Lower leg skin (tissue), 4 donors: ENCODE measurements around the gene RAPGEF4. TPM values are rescaled to one million over a fixed set of nuclear protein-coding genes. Genes with fewer than 3 reads are reported as not detected.

Experiments used
- DNase-seq, 2 donors: peaks; one replicate each; pipeline ENCODE4 v3.0.0-alpha.2; 2019; ENCODE audit warnings: low spot score in 2 of 2
- H3K4me3 ChIP-seq: fragments of 200-600 bp; sonication (generic); 2 replicates; pipeline ENCODE4 v1.5.1; 2017; ENCODE audit warnings: mild to moderate bottlenecking, low read depth; ENCODE audit not compliant: poor library complexity, severe bottlenecking
- POLR2A ChIP-seq, 2 donors: fragments of 450-650 bp; IDR thresholded peaks; one replicate each; pipeline ENCODE4 v1.6.1; 2016 to 2017; ENCODE audit warnings: antibody characterized with exemption in 2 of 2, mild to moderate bottlenecking in 1 of 2, moderate library complexity in 1 of 2
- WGBS, 2 donors: methylation state at CpG; one replicate each; pipeline ENCODE4 v1.1.5; 2018; 5-methylcytosine and 5-hydroxymethylcytosine counted together
- intact Hi-C: fragments of 100-400 bp; cut with DNase I; formaldehyde crosslinking; loops from one replicate; pipeline ENCODE4 v1.15.0; 2023; ENCODE audit warnings: low total_unique reads
- total RNA-seq, 4 donors: library from RNA; depleted of rRNA; stranded (reverse); fragments of >200 nt; gene quantifications; one replicate each; pipeline ENCODE4 v1.1.0, GENCODE V29; 2016
- TF ChIP-seq, protein P1 (sequence below), 3 donors: fragments of 450-650 bp; IDR thresholded peaks; one replicate each; pipeline ENCODE4 v1.5.1; 2016; ENCODE audit warnings: antibody characterized with exemption in 3 of 3, mild to moderate bottlenecking in 3 of 3, moderate library complexity in 2 of 3

The RAPGEF4 gene
- total RNA-seq, 4 donors from 2014 or later: 15.5 to 25.8 (median 25.0) TPM

DNA sequence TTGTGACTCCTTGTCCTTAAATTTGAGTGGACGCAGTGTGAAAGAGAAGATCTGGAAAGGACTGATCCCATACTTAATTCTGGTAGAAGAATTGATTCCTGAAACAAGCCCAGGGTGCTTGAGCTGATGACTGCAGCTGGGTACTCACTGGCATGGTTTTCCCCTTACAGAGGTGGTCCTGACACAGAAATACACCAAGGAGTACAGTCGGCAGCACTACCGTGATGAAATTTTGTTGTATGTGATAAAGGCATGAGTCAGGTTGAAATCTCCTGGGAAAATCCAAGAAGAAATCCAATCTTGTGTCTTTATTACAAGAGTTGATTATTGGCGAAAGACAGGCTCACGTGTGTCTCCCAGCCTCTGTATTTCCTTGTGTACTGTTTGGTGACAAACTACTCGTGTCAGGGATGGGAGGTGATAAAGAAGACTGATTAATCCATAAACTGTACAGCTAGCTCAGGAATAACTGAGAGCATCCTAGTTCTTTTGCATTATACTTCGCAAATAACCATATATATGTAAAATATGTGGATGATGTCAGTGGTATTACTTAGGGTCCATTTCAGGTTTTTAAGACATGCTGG is 76.6 kb downstream of the RAPGEF4 start:
- intact Hi-C loops: loop anchor here (10.0 kb wide), 1 partner anchor 403 kb away; no protein-coding TSS in a partner anchor

DNA sequence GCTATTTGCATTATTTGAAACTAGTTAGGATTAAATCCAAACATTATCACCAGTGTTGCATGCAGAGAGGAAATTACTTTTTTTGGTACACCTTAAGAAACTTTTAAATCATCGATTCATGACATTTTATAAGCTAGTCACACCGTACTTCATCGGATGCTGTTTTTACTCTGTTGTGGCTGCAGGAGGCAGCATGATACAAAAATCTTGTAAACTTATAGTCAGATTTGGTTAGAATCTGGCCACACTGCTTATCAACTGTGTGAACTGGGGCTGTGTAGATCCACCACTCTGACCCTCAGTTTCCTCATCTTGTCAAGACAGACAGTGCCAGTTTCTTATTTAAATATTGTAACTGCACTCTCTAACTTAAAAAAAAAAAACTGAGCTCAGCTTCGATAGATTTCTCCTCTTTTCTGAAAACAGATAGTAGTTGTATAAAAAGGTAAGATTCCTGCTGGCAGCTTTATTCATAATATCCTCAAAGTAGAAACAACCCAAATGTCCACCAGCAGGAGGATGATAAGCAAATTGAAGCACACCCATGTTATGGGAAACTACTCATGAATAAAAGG is 77.8 kb downstream of the RAPGEF4 start:
- WGBS, 2 donors: 33 to 48% methylated on average over 4 of the region's 4 CpGs
- no peak overlapping the region for H3K4me3 ChIP-seq
- intact Hi-C loops: loop anchor here (10.0 kb wide), 1 partner anchor 401 kb away; no protein-coding TSS in a partner anchor
- TF ChIP-seq, protein P1, sequence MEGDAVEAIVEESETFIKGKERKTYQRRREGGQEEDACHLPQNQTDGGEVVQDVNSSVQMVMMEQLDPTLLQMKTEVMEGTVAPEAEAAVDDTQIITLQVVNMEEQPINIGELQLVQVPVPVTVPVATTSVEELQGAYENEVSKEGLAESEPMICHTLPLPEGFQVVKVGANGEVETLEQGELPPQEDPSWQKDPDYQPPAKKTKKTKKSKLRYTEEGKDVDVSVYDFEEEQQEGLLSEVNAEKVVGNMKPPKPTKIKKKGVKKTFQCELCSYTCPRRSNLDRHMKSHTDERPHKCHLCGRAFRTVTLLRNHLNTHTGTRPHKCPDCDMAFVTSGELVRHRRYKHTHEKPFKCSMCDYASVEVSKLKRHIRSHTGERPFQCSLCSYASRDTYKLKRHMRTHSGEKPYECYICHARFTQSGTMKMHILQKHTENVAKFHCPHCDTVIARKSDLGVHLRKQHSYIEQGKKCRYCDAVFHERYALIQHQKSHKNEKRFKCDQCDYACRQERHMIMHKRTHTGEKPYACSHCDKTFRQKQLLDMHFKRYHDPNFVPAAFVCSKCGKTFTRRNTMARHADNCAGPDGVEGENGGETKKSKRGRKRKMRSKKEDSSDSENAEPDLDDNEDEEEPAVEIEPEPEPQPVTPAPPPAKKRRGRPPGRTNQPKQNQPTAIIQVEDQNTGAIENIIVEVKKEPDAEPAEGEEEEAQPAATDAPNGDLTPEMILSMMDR (IDR thresholded peaks at IDR 0.05): no peak
- no peak for TF ChIP-seq POLR2A (IDR thresholded peaks at IDR 0.05)
- no peak for DNase-seq

More for the DNA sequence above, 76.6 kb downstream of the RAPGEF4 start:
- H3K4me3 ChIP-seq: no peak overlapping the region
- DNase-seq: no peak
- WGBS, 2 donors: 88 to 92% methylated on average over 7 of the region's 7 CpGs
- TF ChIP-seq, protein P1 (IDR thresholded peaks at IDR 0.05): no peak
- TF ChIP-seq POLR2A (IDR thresholded peaks at IDR 0.05): no peak

- 11 to 25% methylated on average over 1 of the region's 1 CpG for WGBS, 2 donors
- TF ChIP-seq POLR2A (IDR thresholded peaks at IDR 0.05): no peak
- TF ChIP-seq, protein P1 (IDR thresholded peaks at IDR 0.05): no peak
- DNase-seq: no peak
- intact Hi-C loops: loop anchor here (10.0 kb wide), 1 partner anchor 397 kb away; no protein-coding TSS in a partner anchor
- H3K4me3 ChIP-seq: no peak overlapping the region
These were observed 81.8 kb downstream of the RAPGEF4 start for GRCh38 chr2:172817411-172817810.

- TF ChIP-seq POLR2A (IDR thresholded peaks at IDR 0.05): no peak
- TF ChIP-seq, protein P1 (IDR thresholded peaks at IDR 0.05): no peak
- DNase-seq: no peak
- H3K4me3 ChIP-seq: no peak overlapping the region
- intact Hi-C loops: loop anchor here (10.0 kb wide), 1 partner anchor 395 kb away; no protein-coding TSS in a partner anchor
These were observed 84.3 kb downstream of the RAPGEF4 start for GRCh38 chr2:172819943-172820342.

DNA sequence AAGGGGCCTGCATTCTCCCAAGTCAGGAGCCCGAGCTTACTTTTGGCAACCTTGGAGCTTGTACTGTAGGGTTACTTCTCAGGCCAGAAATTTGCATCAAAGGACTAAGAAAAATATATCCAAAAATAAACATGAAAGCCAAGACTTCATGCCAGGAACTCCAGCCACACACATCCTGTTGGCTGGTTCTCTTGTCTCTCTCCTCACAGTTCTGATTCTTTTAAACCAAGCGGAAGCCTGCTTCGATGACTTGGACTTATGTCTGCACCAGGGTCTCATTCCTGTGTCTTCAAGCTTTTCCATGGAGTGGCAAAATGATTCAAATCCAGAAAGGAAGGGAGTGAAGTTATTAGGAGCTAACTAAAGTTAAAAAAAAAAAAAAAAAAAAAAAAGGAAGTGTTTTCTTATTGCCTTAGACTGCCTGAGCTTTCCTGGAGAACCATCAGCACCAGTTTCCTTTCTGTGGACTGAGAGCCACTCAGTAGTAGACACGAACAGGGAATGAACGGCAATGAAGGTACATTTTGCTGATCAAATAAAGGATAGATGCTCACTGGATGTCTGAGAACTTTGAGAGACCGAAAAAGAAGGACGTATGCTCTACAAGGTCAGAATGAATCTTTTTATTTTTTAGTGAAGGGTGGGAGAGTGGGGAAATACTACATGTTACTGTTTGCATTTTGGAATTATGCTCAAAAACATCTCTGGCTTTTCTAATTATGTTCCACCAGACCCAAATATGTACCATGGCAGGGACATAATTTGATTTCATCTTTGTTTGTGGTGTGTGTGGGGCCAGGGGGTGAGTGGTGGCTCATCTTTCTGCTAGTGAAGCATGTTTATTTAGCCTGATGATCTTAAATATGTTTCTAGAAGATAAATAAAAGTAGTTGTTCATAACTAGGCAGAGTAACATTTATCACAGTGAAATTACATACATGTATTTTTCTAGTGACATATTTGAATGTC is 86.0 kb downstream of the RAPGEF4 start:
- no peak overlapping the region for H3K4me3 ChIP-seq
- no peak for DNase-seq
- intact Hi-C loops: no loop called here
- 78 to 82% methylated on average over 7 of the region's 7 CpGs for WGBS, 2 donors
- no peak for TF ChIP-seq POLR2A (IDR thresholded peaks at IDR 0.05)
- TF ChIP-seq, protein P1 (IDR thresholded peaks at IDR 0.05): no peak
